ENCODE results near the gene NCAM1. TPM values are rescaled to one million over a fixed set of nuclear protein-coding genes. Genes with fewer than 3 reads are reported as not detected.

NCAM1 gene
- total RNA-seq, 1 experiment from 2014 or later: 12.0 TPM

- peaks cover 3% of the 10 kb centered on the region for H3K4me1 ChIP-seq (ENCODE audit: insufficient read depth, low read length, poor library complexity, severe bottlenecking)
- no peak overlapping the region for H3K27ac ChIP-seq (ENCODE audit: low read depth, low read length, poor library complexity, severe bottlenecking)
- no peaks in the 10 kb centered on the region for H3K9me3 ChIP-seq (ENCODE audit: low read depth, low read length, poor library complexity, severe bottlenecking)
- peak; percentile 65 for DNase-seq (ENCODE audit: low spot score)
- no TSS peak for BruUV-seq (replicated peaks)
- peaks cover 35% of the 10 kb centered on the region for H3K27me3 ChIP-seq (replicated peaks; ENCODE audit: insufficient read depth, low read depth, low read length, poor library complexity)
- TF ChIP-seq EZH2 (IDR thresholded peaks at IDR 0.05; ENCODE audit: borderline replicate concordance, low read depth, low read length, poor library complexity, severe bottlenecking): no peak
- TF ChIP-seq CTCF (conservative IDR thresholded peaks at IDR 0.05; ENCODE audit: low read depth, low read length): no peak
- ChIA-PET CTCF (no interaction called here), POLR2A (ENCODE audit: low non-redundant PET) (interaction anchor here (0.6 kb wide), 1 partner anchor 671 kb away, joined by 3 read pairs; no protein-coding TSS in a partner anchor)
- intact Hi-C loops (cut with micrococcal nuclease; ENCODE audit: unreplicated experiment): loop anchor here (2.0 to 5.0 kb wide), 4 partner anchors 150 to 670 kb away; no protein-coding TSS in a partner anchor
- no peaks in the 10 kb centered on the region for H3K36me3 ChIP-seq (ENCODE audit: insufficient read depth, low read length, poor library complexity, severe bottlenecking)
- peak overlapping the region; percentile 61 for H3K4me3 ChIP-seq (ENCODE audit: low read depth, low read length, poor library complexity, severe bottlenecking)
Measured at GRCh38 chr11:112962579-112963367, 1.6 kb downstream of the NCAM1 start.

GRCh38 chr11:112963368-112963955, 2.2 kb downstream of the NCAM1 start:
- Histone ChIP-seq H3K27ac (ENCODE audit: low read depth, low read length, poor library complexity, severe bottlenecking) (no peak overlapping the region), H3K36me3 (ENCODE audit: insufficient read depth, low read length, poor library complexity, severe bottlenecking) (no peaks in the 10 kb centered on the region), H3K27me3 (replicated peaks; ENCODE audit: insufficient read depth, low read depth, low read length, poor library complexity) (peaks cover 35% of the 10 kb centered on the region), H3K4me3 (ENCODE audit: low read depth, low read length, poor library complexity, severe bottlenecking) (peak overlapping the region; percentile 61), H3K9me3 (ENCODE audit: low read depth, low read length, poor library complexity, severe bottlenecking) (no peaks in the 10 kb centered on the region), H3K4me1 (ENCODE audit: insufficient read depth, low read length, poor library complexity, severe bottlenecking) (peaks cover 3% of the 10 kb centered on the region)
- intact Hi-C loops (cut with micrococcal nuclease; ENCODE audit: unreplicated experiment): loop anchor here (2.0 to 5.0 kb wide), 4 partner anchors 149 to 671 kb away; no protein-coding TSS in a partner anchor
- CTCF ChIA-PET: no interaction called here
- TF ChIP-seq CTCF (conservative IDR thresholded peaks at IDR 0.05; ENCODE audit: low read depth, low read length) (no peak), EZH2 (IDR thresholded peaks at IDR 0.05; ENCODE audit: borderline replicate concordance, low read depth, low read length, poor library complexity, severe bottlenecking) (no peak)
- DNase-seq (ENCODE audit: low spot score): peak; percentile 12
- BruUV-seq (replicated peaks): no TSS peak
- POLR2A ChIA-PET (ENCODE audit: low non-redundant PET): no interaction called here

DNA sequence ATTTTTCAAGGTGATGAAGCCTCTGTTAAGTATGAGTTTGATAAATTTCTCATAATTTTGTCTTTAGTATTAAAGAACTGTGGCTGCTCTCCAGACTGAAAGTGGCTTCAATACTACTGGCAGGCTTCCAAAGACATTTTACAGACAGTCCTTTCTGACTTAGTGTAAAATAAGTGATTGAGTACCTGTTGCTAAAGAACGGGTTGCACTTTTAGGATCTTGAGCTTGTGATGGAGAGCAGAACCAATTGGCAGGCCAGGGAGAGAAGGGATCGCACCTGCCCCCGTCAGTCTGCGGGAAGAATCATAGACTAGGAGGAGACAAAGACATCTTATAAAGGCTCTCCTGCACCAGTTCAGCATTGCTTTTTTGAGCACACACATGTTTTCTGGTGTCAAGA, 4.4 kb downstream of the NCAM1 start:
- ChIA-PET POLR2A (ENCODE audit: low non-redundant PET) (no interaction called here), CTCF (interaction anchor here (0.7 kb wide), 1 partner anchor 159 kb away, joined by 3 read pairs; no protein-coding TSS in a partner anchor)
- no peak for TF ChIP-seq EZH2 (IDR thresholded peaks at IDR 0.05; ENCODE audit: borderline replicate concordance, low read depth, low read length, poor library complexity, severe bottlenecking)
- TF ChIP-seq CTCF (conservative IDR thresholded peaks at IDR 0.05; ENCODE audit: low read depth, low read length): no peak
- Histone ChIP-seq H3K9me3 (ENCODE audit: low read depth, low read length, poor library complexity, severe bottlenecking) (no peaks in the 10 kb centered on the region), H3K4me3 (ENCODE audit: low read depth, low read length, poor library complexity, severe bottlenecking) (no peak overlapping the region), H3K27me3 (replicated peaks; ENCODE audit: insufficient read depth, low read depth, low read length, poor library complexity) (peaks cover 35% of the 10 kb centered on the region), H3K4me1 (ENCODE audit: insufficient read depth, low read length, poor library complexity, severe bottlenecking) (peaks cover 3% of the 10 kb centered on the region), H3K36me3 (ENCODE audit: insufficient read depth, low read length, poor library complexity, severe bottlenecking) (no peaks in the 10 kb centered on the region), H3K27ac (ENCODE audit: low read depth, low read length, poor library complexity, severe bottlenecking) (no peak overlapping the region)
- intact Hi-C loops (cut with micrococcal nuclease; ENCODE audit: unreplicated experiment): no loop called here
- DNase-seq (ENCODE audit: low spot score): peak; percentile 25
- no TSS peak for BruUV-seq (replicated peaks)
